Activated CD8-positive, alpha-beta memory T cell treated with anti-CD3 and anti-CD28 coated beads, Interleukin-2, amount 10 ng/mL, durations not matched to agents 7 days and 5 days (primary cell): Measurements from ENCODE around the gene AKT3. TPM values are rescaled to one million over a fixed set of nuclear protein-coding genes. Genes with fewer than 3 reads are reported as not detected.
A peak's percentile ranks its signal among the peaks of the same experiment; 100 is the strongest.
"Not testable (repeated sequence)": the region's sequence is repeated elsewhere in the genome, so short reads cannot be mapped to it uniquely, and the experiment has no call there.

Source experiments
- ATAC-seq: fragments of 150-1000 bp; cut with Tn5 transposase; one replicate; pipeline ENCODE4 v1.10.0; 2021; ENCODE audit warnings: moderate library complexity
- CTCF ChIA-PET: fragments of 350-600 bp; sonication (Branson Sonifier 250); formaldehyde crosslinking; loops from one replicate; lab custom pipeline; 2021; ENCODE audit warnings: antibody characterized with exemption; lab: Charles Lee
- DNase-seq: peaks from one replicate; pipeline ENCODE4 v3.0.0-alpha.2; 2020
- H3K27ac Mint-ChIP-seq: one replicate; pipeline ENCODE4 v1.8.0; 2021; ENCODE audit warnings: mild to moderate bottlenecking, mixed read lengths
- H3K27me3 Mint-ChIP-seq: one replicate; pipeline ENCODE4 v1.8.0; 2021; ENCODE audit warnings: mixed read lengths
- H3K36me3 Mint-ChIP-seq: one replicate; pipeline ENCODE4 v1.8.0; 2021; ENCODE audit warnings: mild to moderate bottlenecking, mixed read lengths
- H3K4me1 Mint-ChIP-seq: one replicate; pipeline ENCODE4 v1.8.0; 2021; ENCODE audit warnings: mixed read lengths
- H3K4me3 Mint-ChIP-seq: one replicate; pipeline ENCODE4 v1.8.0; 2021; ENCODE audit warnings: mild to moderate bottlenecking, moderate library complexity, mixed read lengths
- H3K9me3 Mint-ChIP-seq: one replicate; pipeline ENCODE4 v1.8.0; 2022; ENCODE audit warnings: low read depth, mixed read lengths
- total RNA-seq, 2 experiments: library from RNA; stranded (reverse); gene quantifications; one replicate each; pipeline ENCODE4 v1.2.3, GENCODE V29; 2021

AKT3 gene
- 10 to 100 TPM; 40.8 to 42.6 TPM for total RNA-seq

DNA sequence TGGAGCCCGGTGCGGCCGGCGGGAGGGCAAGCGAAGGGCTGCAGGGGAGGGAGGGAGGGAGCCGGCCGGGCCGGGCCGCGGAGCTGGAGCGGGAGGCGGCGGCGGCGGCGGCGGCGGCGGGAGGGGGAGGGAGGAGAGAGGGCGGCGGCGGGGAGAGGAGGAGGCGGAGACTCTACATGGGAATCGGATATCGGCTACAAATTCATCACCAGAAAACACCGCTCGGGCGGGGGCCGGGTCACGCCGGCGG, at the start of gene AKT3:
Gene AKT3, minus strand, starts transcription at position 42 of the 250 bp plus-strand sequence. CDS start 7,073 bp downstream, outside the sequence.
- H3K27ac Mint-ChIP-seq, result peak within 1 kb of the TSS; percentile 95
- ATAC-seq (peak; percentile 76), DNase-seq (peak; percentile 85)
- CTCF ChIA-PET, result no interaction called here
- no peaks in the 10 kb centered on the region for H3K9me3 Mint-ChIP-seq
- H3K36me3 Mint-ChIP-seq, result peaks cover 1% of the 10 kb centered on the region
- H3K27me3 Mint-ChIP-seq, result peaks cover 4% of the 10 kb centered on the region
- H3K4me1 Mint-ChIP-seq, result peaks cover 22% of the 10 kb centered on the region
- peak within 1 kb of the TSS; percentile 94 for H3K4me3 Mint-ChIP-seq

DNA sequence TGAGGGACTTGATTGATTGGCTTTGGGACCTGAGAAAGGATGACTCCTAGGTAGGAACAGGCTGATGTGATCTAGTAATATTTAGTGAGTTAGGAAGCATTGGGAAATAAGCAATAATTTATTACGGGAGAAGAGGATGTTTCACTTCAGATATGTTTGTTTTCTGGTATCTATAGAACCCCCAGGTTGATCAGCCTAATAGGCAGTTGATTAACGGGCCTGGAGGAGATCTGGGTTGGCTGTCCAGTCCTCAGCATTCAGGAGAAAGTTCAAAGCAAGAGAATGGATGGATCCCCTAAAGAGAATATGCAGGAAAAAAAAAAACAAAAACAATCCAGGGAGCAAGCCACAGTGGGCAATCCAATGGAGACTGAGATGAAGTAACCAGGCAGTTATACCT, 48.2 kb upstream of the AKT3 start:
- no peaks in the 10 kb centered on the region for H3K4me1 Mint-ChIP-seq
- H3K9me3 Mint-ChIP-seq, result peaks cover 3% of the 10 kb centered on the region
- no peak for DNase-seq
- H3K27ac Mint-ChIP-seq, result no peak overlapping the region
- no peaks in the 10 kb centered on the region for H3K36me3 Mint-ChIP-seq
- CTCF ChIA-PET, result no interaction called here
- H3K4me3 Mint-ChIP-seq, result no peak overlapping the region
- peaks cover 25% of the 10 kb centered on the region for H3K27me3 Mint-ChIP-seq
- no peak for ATAC-seq

DNA sequence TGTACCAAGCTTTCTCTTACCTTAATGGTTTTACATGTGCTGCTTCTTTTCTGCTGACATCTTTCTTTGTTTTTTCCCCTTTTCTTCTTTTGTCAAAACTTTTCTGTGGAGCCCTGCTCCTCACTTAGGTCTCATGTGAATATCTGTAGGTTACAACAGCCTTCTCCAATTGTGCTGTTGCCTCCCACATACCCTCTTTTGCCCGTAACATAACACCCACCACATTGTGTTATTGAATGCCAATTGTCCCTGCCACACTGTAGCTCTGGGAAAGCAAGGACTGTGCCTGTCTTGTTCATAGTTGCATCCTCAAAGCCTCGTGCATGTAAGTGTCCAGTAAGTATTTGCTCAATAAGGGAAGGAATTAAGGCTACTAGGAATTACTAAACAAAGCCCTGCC, 46.3 kb upstream of the AKT3 start:
- no peak for ATAC-seq
- Mint-ChIP-seq H3K4me3 (no peak overlapping the region), H3K36me3 (no peaks in the 10 kb centered on the region), H3K9me3 (peaks cover 3% of the 10 kb centered on the region), H3K27me3 (peaks cover 20% of the 10 kb centered on the region), H3K4me1 (no peaks in the 10 kb centered on the region), H3K27ac (no peak overlapping the region)
- CTCF ChIA-PET, result no interaction called here
- no peak for DNase-seq

DNA sequence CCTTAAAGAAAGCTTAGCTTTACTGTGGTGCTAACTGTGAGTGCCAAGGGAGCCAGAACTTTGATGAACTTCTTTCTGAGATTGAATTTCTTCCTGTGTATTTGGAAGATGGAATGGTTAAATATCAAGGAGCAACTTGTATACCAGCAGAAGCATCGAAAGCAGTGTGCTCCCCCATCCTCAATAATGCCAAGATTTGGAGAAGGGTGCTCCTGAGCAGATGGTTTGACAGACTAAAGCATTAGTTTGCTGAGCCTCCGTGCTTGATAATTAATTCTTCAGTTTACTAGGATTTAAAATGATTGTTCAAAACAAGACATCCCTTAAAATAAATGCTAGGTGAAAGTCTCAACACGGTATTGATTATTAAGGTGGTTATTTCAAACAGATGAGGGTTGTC, 42.4 kb upstream of the AKT3 start:
- no peaks in the 10 kb centered on the region for H3K36me3 Mint-ChIP-seq
- ATAC-seq (no peak), DNase-seq (no peak)
- no peaks in the 10 kb centered on the region for H3K4me1 Mint-ChIP-seq
- CTCF ChIA-PET, result no interaction called here
- no peak overlapping the region for H3K27ac Mint-ChIP-seq
- H3K9me3 Mint-ChIP-seq, result peaks cover under 1% of the 10 kb centered on the region
- H3K4me3 Mint-ChIP-seq, result no peak overlapping the region
- peaks cover 7% of the 10 kb centered on the region for H3K27me3 Mint-ChIP-seq

DNA sequence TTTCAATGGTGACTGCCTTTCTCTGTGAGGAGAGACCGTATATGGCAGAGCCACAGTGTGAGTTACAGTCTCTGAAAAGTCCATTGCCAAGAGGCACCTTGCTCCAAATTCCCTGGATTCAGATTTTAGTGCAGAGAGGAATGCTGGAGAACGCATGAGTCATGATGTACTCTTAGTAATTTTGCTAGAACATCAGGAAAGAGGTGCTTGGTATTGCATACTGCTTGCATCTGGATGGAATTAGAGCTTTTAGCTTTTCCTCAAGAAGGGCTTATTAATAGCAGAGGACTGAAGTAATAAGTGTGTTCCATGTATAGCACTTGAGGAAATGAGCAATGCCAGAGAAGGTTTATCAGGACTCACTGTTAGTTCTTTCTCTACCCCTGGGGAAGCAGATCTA, 40.5 kb upstream of the AKT3 start:
- no peaks in the 10 kb centered on the region for H3K4me1 Mint-ChIP-seq
- H3K4me3 Mint-ChIP-seq, result no peak overlapping the region
- CTCF ChIA-PET, result no interaction called here
- no peak for ATAC-seq
- no peaks in the 10 kb centered on the region for H3K9me3 Mint-ChIP-seq
- no peaks in the 10 kb centered on the region for H3K36me3 Mint-ChIP-seq
- no peak overlapping the region for H3K27ac Mint-ChIP-seq
- DNase-seq, result no peak
- peaks cover 7% of the 10 kb centered on the region for H3K27me3 Mint-ChIP-seq

DNA sequence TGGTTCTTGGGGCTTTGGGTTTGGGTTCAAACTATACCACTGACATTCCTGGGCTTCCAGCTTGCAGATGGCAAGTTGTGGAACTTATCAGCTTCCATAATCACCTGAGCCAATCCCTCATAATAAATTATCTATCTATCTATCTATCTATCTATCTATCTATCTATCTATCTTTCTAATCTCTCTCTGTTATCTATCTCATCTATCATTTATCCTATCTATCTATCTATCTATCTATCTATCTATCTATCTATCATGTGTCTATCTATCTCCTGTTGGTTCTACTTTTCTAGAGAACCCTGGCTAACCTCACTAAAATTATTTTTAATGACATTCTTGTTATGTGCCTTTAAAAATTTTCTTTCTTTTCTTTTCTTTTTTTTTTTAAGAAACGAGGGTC, 35.8 kb upstream of the AKT3 start:
- Mint-ChIP-seq H3K9me3 (peaks cover 2% of the 10 kb centered on the region), H3K36me3 (no peaks in the 10 kb centered on the region), H3K4me3 (no peak overlapping the region), H3K27me3 (peaks cover 5% of the 10 kb centered on the region), H3K27ac (no peak overlapping the region), H3K4me1 (no peaks in the 10 kb centered on the region)
- no peak for ATAC-seq
- CTCF ChIA-PET, result no interaction called here
- DNase-seq, result no peak

DNA sequence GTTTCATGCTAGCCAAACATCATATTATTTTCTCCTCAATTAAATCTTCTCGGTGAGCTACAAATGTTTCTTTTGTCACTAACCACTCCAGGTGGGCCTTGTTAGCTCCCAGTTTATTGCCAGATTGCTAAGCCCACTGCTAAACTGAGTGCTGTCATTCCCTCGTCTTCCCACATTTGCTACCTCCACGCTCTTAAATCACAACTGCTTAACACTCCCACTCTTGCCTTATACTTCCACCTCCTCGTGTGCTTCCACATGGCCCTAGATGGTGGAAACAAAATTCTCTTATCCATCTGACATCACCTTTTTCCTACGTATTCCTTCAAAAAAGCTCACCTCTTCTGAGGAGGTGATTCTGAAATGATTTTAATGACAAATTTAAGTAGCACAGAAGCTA, 34.6 kb upstream of the AKT3 start:
- ATAC-seq (no peak), DNase-seq (no peak)
- H3K27ac Mint-ChIP-seq, result no peak overlapping the region
- H3K36me3 Mint-ChIP-seq, result no peaks in the 10 kb centered on the region
- CTCF ChIA-PET, result interaction anchor here (1.1 kb wide), 1 partner anchor 16 kb away, joined by 3 read pairs; no protein-coding TSS in a partner anchor
- H3K9me3 Mint-ChIP-seq, result peaks cover 2% of the 10 kb centered on the region
- H3K4me3 Mint-ChIP-seq, result no peak overlapping the region
- no peaks in the 10 kb centered on the region for H3K4me1 Mint-ChIP-seq
- no peaks in the 10 kb centered on the region for H3K27me3 Mint-ChIP-seq

DNA sequence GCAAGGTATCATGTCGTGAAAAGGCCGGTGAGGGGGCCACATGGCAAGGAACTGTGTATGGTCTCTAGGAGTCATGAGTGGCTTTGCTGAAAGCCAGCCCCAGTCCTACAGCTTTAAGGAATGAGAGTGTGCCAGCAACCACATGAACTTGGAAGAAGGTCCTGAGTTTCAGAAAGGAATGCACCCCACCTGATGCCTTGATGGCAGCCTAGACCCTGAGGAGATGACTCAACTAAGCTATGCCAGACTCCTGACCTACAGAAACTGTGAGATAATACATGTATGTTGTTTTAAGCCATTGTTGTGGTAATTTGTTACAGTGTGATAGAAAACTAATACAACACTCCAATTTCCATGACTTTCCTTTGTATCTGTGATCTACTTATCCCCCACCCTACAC, 33.5 kb upstream of the AKT3 start:
- H3K4me3 Mint-ChIP-seq, result no peak overlapping the region
- peaks cover 2% of the 10 kb centered on the region for H3K9me3 Mint-ChIP-seq
- no peak for ATAC-seq
- no peaks in the 10 kb centered on the region for H3K4me1 Mint-ChIP-seq
- CTCF ChIA-PET, result no interaction called here
- DNase-seq, result no peak
- no peaks in the 10 kb centered on the region for H3K27me3 Mint-ChIP-seq
- H3K36me3 Mint-ChIP-seq, result no peaks in the 10 kb centered on the region
- no peak overlapping the region for H3K27ac Mint-ChIP-seq

DNA sequence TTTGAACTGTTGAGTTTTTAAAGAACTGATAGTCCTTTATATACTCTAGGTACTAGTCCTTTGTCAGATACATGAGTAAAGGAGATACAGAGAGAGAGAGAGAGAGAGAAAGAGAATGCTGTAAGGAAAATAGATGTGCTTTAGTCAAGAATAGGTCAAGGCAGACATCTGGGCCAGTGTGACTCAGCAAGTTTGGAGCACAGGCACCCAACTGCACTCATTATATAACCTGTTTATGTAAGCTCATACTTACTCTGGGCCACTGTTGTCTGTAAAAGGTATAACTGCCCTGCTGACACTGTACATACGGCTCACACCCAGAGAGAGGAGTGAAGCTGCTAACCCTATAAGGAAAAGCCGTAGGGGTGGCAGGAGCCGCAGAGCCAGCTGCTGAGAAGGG, 32.2 kb upstream of the AKT3 start:
- Mint-ChIP-seq H3K36me3 (no peaks in the 10 kb centered on the region), H3K4me1 (no peaks in the 10 kb centered on the region), H3K9me3 (peaks cover 2% of the 10 kb centered on the region), H3K27ac (no peak overlapping the region), H3K4me3 (no peak overlapping the region), H3K27me3 (no peaks in the 10 kb centered on the region)
- CTCF ChIA-PET, result no interaction called here
- ATAC-seq, result no peak
- no peak for DNase-seq

DNA sequence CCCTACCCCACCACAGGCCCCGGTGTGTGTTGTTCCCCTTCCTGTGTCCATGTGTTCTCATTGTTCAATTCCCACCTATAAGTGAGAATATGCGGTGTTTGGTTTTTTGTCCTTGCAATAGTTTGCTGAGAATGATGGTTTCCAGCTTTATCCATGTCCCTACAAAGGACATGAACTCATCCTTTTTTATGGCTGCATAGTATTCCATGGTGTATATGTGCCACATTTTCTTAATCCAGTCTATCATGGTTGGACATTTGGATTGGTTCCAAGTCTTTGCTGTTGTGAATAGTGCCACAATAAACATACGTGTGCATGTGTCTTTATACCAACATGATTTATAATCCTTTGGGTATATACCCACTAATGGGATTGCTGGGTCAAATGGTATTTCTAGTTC, 27.0 kb upstream of the AKT3 start:
- H3K4me1 Mint-ChIP-seq, DNase-seq, ATAC-seq, H3K36me3 Mint-ChIP-seq, H3K27me3 Mint-ChIP-seq, H3K4me3 Mint-ChIP-seq, H3K9me3 Mint-ChIP-seq, H3K27ac Mint-ChIP-seq, CTCF ChIA-PET: not testable (repeated sequence)

DNA sequence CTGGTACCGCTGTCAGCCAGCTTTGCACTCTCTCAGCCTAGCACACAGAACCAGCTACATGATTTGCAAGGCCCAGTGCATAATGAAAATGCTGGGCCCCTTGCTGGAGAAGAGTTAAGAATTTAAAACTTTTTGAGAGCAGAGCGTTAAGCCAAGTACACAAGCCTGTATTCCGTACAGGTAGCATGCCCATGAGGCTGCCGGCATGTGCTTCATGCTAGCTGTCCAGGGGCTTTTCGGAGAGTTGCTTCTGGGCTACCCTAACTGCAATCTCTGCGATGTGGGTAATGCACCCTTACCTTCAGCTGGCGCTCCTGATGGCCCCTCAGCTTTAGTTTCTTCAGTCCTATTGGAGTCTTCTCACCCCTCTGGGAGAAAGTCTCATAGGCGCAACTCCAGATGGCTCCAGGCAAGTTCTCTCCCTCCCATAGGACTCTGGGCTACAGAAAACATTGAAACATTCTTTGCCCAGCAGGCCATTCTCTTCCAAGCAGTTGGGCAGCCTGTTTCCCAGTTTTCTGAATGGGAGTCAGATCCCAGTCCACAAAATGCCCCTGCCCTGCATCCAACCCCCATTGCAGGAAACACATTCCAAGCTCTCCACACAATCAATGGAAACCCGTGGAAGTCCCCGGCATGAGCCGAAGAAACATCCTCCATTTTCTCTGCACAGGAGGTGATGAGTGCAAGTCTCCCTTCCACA, 5.7 kb upstream of the AKT3 start:
- ATAC-seq, result no peak
- peaks cover 20% of the 10 kb centered on the region for H3K27me3 Mint-ChIP-seq
- H3K27ac Mint-ChIP-seq, result no peak overlapping the region
- H3K36me3 Mint-ChIP-seq, result no peaks in the 10 kb centered on the region
- no peak for DNase-seq
- CTCF ChIA-PET, result interaction anchor here (0.5 kb wide), 1 partner anchor 444 kb away, joined by 3 read pairs; no protein-coding TSS in a partner anchor
- no peaks in the 10 kb centered on the region for H3K9me3 Mint-ChIP-seq
- H3K4me1 Mint-ChIP-seq, result peaks cover 9% of the 10 kb centered on the region
- H3K4me3 Mint-ChIP-seq, result no peak overlapping the region

DNA sequence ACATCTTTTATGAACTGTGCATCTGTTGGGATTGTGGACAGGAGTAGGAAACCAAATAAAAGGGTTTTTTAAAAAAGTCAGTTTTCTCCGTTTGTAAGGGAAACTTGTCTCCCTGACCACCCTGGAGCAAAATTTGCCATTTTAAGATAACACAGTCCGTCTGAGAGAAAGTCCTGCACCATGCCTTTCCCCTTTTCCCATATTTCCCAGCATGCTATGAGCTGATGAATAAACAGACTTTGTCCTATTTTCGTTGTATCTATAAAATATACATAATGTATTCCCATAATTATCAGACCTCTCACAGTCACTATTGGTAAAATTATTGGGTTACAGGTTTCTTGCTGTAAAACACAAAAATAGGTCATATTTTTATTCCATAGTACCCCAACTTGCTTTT, 1.7 kb upstream of the AKT3 start:
- Mint-ChIP-seq H3K27ac (peak overlapping the region; percentile 74), H3K4me3 (peak overlapping the region; percentile 79), H3K27me3 (peaks cover 7% of the 10 kb centered on the region), H3K4me1 (peaks cover 20% of the 10 kb centered on the region), H3K9me3 (no peaks in the 10 kb centered on the region), H3K36me3 (peaks cover 1% of the 10 kb centered on the region)
- CTCF ChIA-PET, result no interaction called here
- ATAC-seq (no peak), DNase-seq (no peak)

DNA sequence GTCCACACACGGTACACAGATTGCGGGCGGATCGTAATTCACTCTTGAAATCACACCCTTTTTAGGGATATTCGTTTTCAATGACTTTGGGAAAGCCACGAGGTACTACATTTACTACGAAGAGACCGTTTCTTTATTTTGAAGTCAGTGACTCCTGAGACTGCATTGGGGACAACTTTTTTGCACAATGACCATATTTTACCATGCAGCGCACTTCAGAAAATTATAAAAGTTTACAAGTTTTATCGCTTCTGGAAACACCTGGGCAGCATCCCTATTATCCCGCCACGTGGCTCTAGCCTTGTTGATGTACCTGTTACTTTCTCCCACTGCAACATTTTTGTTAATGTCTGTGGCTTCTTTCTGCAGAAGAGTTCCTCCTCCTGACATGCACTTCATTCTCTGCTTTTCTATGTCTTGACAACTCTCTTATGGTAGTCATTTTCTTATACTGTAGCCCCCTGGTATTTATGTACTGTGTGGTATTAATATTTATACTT, 1.3 kb upstream of the AKT3 start:
- no peak for ATAC-seq
- no peak for DNase-seq
- H3K27me3 Mint-ChIP-seq, result peaks cover 7% of the 10 kb centered on the region
- peak overlapping the region; percentile 79 for H3K4me3 Mint-ChIP-seq
- peaks cover 20% of the 10 kb centered on the region for H3K4me1 Mint-ChIP-seq
- CTCF ChIA-PET, result no interaction called here
- peaks cover 1% of the 10 kb centered on the region for H3K36me3 Mint-ChIP-seq
- peak overlapping the region; percentile 74 for H3K27ac Mint-ChIP-seq
- no peaks in the 10 kb centered on the region for H3K9me3 Mint-ChIP-seq

DNA sequence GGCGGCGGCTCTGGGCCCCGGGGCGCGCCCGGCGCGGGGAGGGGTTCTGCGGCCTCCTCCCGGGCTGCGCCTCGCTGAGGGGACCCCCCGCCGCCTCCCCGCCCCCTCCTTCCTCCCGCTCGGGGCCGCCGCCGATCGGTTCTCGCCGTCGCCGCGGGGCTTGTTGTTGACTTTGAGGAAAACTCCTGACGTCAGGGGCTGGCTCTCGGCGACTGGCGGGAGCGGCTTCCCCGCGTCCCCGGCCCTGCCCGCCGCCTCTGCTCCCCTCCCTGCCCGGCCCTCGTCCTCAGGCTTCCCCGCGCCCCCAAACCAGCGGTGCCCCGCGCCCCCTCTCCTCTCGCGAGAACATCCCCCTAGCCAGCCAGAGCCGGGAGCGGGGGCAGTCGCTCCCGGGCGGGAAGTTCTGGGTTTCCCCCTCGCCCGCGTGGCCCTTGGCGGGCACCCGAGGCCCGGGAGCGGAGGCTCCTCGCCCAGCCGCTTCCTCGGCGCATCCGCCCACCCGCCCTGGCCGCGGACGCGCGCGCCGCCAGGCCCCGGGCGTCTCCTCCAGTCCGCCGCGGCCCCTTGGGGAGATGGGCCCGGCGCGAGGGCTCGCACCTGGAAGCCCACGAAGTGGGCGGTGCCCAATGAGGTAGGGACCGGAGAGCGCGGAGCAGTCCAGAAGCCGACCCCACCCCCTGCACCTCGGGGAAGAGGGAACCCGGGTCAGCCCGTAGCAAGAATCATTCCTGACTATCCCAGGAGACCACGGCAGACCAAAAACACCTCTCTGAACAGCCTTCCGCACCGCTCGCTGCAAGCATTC, 611 bp upstream of the AKT3 start:
- Mint-ChIP-seq H3K9me3 (no peaks in the 10 kb centered on the region), H3K36me3 (peaks cover 1% of the 10 kb centered on the region), H3K4me1 (peaks cover 22% of the 10 kb centered on the region), H3K4me3 (peak overlapping the region; percentile 79), H3K27me3 (peaks cover 4% of the 10 kb centered on the region), H3K27ac (peak overlapping the region; percentile 80)
- DNase-seq (peak; percentile 82), ATAC-seq (peak; percentile 56)
- CTCF ChIA-PET, result no interaction called here
